HG03460 (cell line): ENCODE data around the gene B3GLCT.

Source experiments
- ATAC-seq: cut with Tn5 transposase; IDR thresholded peaks from one replicate; pipeline ENCODE4 v1.9.1; 2021; ENCODE audit not compliant: unreplicated experiment

The B3GLCT gene

GRCh38 chr13:31267126-31267784 is 67.5 kb downstream of the B3GLCT start:
- no peak for ATAC-seq

- no peak for ATAC-seq
Measured at GRCh38 chr13:31274390-31274789, 74.6 kb downstream of the B3GLCT start.

- ATAC-seq = no peak
Measured at GRCh38 chr13:31276421-31276820, 76.6 kb downstream of the B3GLCT start.

- ATAC-seq = no peak
Measured at GRCh38 chr13:31278869-31279268, 79.1 kb downstream of the B3GLCT start.

- no peak for ATAC-seq
Measured at GRCh38 chr13:31282741-31283455, 83.1 kb downstream of the B3GLCT start.

- no peak for ATAC-seq
Measured at GRCh38 chr13:31286930-31287329, 87.2 kb downstream of the B3GLCT start.

GRCh38 chr13:31301119-31301518 is 101.3 kb downstream of the B3GLCT start:
- no peak for ATAC-seq

- ATAC-seq = no peak
Measured at GRCh38 chr13:31310356-31310755, 110.6 kb downstream of the B3GLCT start.

- ATAC-seq = no peak
Measured at GRCh38 chr13:31310786-31311185, 111.0 kb downstream of the B3GLCT start.

- ATAC-seq = no peak
Measured at GRCh38 chr13:31311921-31312320, 112.1 kb downstream of the B3GLCT start.

- no peak for ATAC-seq
Measured at GRCh38 chr13:31314961-31315360, 115.2 kb downstream of the B3GLCT start.

- ATAC-seq = no peak
Measured at GRCh38 chr13:31320946-31321345, 121.2 kb downstream of the B3GLCT start.

- ATAC-seq = no peak
Measured at GRCh38 chr13:31321457-31321856, 121.7 kb downstream of the B3GLCT start.

GRCh38 chr13:31322026-31322425 is 122.3 kb downstream of the B3GLCT start:
- ATAC-seq = no peak

- no peak for ATAC-seq
Measured at GRCh38 chr13:31322702-31323405, 123.1 kb downstream of the B3GLCT start.

GRCh38 chr13:31327182-31327860 is 127.5 kb downstream of the B3GLCT start:
- no peak for ATAC-seq

- ATAC-seq = no peak
Measured at GRCh38 chr13:31328549-31329235, 128.9 kb downstream of the B3GLCT start.

GRCh38 chr13:31330236-31330635 is 130.5 kb downstream of the B3GLCT start:
- no peak for ATAC-seq

GRCh38 chr13:31331068-31331467 is 131.3 kb downstream of the B3GLCT start:
- ATAC-seq = no peak

- ATAC-seq = no peak
Measured at GRCh38 chr13:31334547-31334946, 134.8 kb downstream of the B3GLCT start.

GRCh38 chr13:31334994-31335557 is 135.3 kb downstream of the B3GLCT start:
- no peak for ATAC-seq
